Muscle layer of duodenum (tissue), 2 donors: ENCODE measurements around the gene ADAMTS12.

Source experiments
- H3K27ac ChIP-seq: one replicate; pipeline ENCODE4 v1.7.0; 2013; ENCODE audit warnings: mild to moderate bottlenecking, low read length
- H3K27me3 ChIP-seq: one replicate; pipeline ENCODE4 v1.7.0; 2013; ENCODE audit warnings: low read depth, mild to moderate bottlenecking, control low read depth, low read length
- H3K36me3 ChIP-seq, 2 donors: one replicate each; pipeline ENCODE4 v1.7.0; 2013; ENCODE audit warnings: low read length in 2 of 2, control low read depth in 1 of 2, mild to moderate bottlenecking in 1 of 2; ENCODE audit not compliant: insufficient read depth in 2 of 2, control insufficient read depth in 1 of 2
- H3K4me1 ChIP-seq, 2 donors: one replicate each; pipeline ENCODE4 v1.7.0; 2013; ENCODE audit warnings: low read length in 2 of 2, mild to moderate bottlenecking in 2 of 2, control low read depth in 1 of 2, moderate library complexity in 1 of 2; ENCODE audit not compliant: insufficient read depth in 2 of 2, control insufficient read depth in 1 of 2
- H3K4me3 ChIP-seq, 2 donors: one replicate each; pipeline ENCODE4 v1.7.0; 2013; ENCODE audit warnings: low read length in 2 of 2, low read depth in 1 of 2, mild to moderate bottlenecking in 1 of 2
- H3K9me3 ChIP-seq, 2 donors: one replicate each; pipeline ENCODE4 v1.7.0; 2013; ENCODE audit warnings: low read length in 2 of 2, control low read depth in 1 of 2, mild to moderate bottlenecking in 1 of 2; ENCODE audit not compliant: control insufficient read depth in 1 of 2
- donor health status: healthy.

Gene ADAMTS12

DNA sequence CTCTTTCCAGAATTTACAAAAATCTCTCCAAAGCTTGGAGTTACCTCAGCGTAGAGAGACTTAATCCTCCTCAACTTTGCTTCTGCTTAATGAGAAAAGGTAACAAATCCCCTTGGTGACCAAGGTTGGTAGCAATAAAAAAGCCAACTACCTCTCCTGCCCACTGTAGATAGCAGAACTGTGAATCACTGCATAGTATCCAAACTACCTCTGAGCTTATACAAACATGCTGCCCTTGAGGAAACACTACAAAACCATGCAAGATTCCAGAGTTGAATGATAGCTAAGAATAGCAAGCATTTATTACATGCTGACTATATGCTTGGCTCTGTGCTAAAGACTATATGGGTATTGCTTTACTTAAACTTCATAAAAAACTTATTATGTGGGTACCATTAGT is 2.8 kb upstream of the ADAMTS12 start:
- peaks cover 6 to 25% of the 10 kb centered on the region in 2 donors for H3K4me1 ChIP-seq
- no peaks in the 10 kb centered on the region for H3K36me3 ChIP-seq
- H3K27ac ChIP-seq: no peak overlapping the region
- H3K9me3 ChIP-seq: no peaks in the 10 kb centered on the region
- H3K27me3 ChIP-seq: no peaks in the 10 kb centered on the region
- no peak overlapping the region for H3K4me3 ChIP-seq

DNA sequence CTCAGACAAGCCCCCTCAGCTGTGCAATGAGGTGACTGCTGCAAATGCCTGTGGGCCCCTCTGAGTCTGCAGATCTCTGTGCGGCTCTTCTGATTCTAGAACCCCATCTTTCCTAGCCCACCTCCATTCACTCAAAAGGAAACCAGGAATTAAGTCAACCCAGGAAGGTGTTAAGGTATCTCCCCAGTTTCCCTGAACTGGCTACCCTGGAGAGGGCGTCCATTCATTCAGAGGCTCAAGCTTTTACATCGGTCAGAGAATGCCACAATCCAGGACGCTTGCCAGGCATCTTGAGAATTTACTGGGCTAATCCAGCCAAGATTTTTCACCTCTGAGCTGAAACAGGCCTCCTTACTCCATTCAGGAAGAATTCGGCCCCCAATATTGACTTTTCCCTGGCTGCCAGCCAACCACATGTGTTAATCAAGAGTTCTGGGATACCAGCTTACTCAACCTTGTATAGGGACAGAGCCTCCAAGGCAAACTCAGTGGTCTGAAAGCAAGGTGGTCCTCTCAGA is 889 bp upstream of the ADAMTS12 start:
- H3K27me3 ChIP-seq: no peaks in the 10 kb centered on the region
- peaks cover 6 to 25% of the 10 kb centered on the region in 2 donors for H3K4me1 ChIP-seq
- H3K4me3 ChIP-seq: peak overlapping the region; percentile 43 to 63
- H3K27ac ChIP-seq: peak overlapping the region; percentile 70
- H3K36me3 ChIP-seq: no peaks in the 10 kb centered on the region
- H3K9me3 ChIP-seq: no peaks in the 10 kb centered on the region

DNA sequence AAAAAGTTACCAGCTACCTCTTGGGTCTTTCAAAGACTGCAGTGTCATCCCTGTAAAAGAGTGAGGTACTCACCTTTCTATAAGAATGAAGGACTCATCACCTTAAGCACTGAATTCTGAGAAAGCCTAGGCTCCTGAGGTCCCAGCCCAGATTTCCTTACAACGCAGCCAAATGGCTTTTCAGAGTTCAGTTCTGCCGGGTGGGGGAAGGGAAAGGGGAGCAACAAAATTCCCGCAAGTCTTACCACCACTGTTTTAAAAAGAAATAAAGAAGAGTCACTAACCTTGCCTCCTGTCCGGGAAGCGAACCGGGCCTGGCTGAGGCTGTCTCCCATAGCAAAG is 373 bp downstream of the ADAMTS12 start:
- H3K9me3 ChIP-seq: no peaks in the 10 kb centered on the region
- peaks cover 6 to 25% of the 10 kb centered on the region in 2 donors for H3K4me1 ChIP-seq
- no peaks in the 10 kb centered on the region for H3K27me3 ChIP-seq
- peak overlapping the region; percentile 67 for H3K27ac ChIP-seq
- no peaks in the 10 kb centered on the region for H3K36me3 ChIP-seq
- peak overlapping the region; percentile 50 to 63 for H3K4me3 ChIP-seq

DNA sequence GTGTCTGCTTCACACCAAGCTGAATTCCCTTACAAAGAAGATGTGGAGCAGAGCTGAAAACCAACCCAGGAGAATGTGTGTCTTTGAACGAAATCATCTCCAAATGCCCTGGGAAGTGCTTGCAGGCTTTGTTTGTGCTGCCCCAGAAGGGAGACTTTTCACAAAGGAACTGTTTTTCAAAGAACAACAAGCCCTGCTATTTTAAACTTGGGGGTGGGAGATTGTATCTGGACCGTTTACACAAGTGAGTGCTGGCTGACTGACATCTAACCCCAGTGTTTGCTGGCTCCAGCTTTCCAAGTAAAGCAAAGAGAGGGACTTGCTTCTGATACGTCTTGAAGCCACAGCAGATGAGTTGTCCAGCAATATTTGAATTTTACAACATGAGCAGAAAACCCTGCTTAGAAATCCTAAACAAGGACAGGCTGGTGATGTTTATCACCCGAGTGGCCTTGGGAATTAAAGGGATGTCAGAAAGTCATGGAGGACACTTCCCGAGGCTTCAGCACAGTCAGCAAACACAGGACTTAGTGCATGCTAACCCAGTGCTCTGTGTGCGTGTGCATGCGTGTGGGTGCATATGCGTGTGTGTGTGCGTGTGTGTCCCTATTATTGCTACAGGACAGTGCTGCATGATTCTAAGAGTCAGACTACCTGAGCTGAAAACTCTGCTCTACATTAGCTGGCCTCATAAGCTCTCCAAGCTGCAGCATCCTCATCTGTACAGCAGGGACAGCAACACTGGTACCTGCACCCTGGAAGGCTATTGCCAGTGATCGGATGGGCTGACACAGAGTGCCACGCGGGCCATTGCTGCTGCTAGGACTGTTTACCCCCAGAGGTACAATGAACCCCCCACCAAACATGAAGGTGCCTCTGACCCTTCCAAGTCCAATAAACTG is 1.4 kb downstream of the ADAMTS12 start:
- peak overlapping the region; percentile 50 to 63 for H3K4me3 ChIP-seq
- H3K27ac ChIP-seq: peak overlapping the region; percentile 67
- no peaks in the 10 kb centered on the region for H3K9me3 ChIP-seq
- H3K36me3 ChIP-seq: no peaks in the 10 kb centered on the region
- no peaks in the 10 kb centered on the region for H3K27me3 ChIP-seq
- peaks cover 6 to 32% of the 10 kb centered on the region in 2 donors for H3K4me1 ChIP-seq

DNA sequence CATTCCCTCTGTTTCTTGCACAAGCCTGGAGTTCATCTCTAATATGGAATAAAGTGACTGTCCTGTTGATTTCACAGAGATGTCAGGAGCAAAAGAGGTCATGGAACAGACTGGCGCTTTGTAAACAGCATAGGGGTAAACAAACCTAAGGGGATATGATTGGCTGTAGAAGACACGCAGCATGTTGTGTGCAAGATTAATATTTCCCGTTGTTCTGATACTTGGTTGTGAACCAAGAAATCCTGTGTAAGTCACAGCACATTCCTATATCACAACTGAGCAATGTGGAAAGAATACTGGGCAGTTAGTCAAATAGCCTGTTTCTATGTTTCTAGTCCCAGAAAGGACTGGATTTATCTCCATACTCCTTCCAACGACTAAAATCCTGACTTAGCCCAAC is 3.2 kb downstream of the ADAMTS12 start:
- Histone ChIP-seq H3K4me1 (peaks cover 6 to 32% of the 10 kb centered on the region in 2 donors), H3K27ac (no peak overlapping the region), H3K9me3 (no peaks in the 10 kb centered on the region)

DNA sequence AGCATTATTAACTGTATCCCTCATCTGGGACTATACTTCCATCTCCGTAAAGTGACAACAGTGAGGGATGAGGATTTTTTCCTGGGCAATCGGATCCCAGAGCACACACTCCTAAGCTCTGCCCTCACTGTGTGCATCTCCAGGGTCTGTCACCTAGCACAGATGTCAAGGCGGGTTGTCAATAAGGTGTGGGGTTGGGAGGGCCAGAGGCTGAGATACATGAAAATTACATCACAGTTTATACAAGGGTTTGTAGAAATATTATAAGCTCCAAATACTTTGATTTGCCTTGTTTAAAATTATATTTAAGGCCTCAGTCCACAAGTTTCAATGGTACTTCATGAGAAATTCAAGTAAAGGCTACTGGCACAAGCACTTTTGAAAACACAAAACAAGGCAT is 4.5 kb downstream of the ADAMTS12 start:
- Histone ChIP-seq H3K27ac (no peak overlapping the region), H3K9me3 (no peaks in the 10 kb centered on the region), H3K27me3 (no peaks in the 10 kb centered on the region), H3K4me1 (peaks cover 6 to 23% of the 10 kb centered on the region in 2 donors), H3K4me3 (no peak overlapping the region), H3K36me3 (no peaks in the 10 kb centered on the region)

More for the DNA sequence above, 3.2 kb downstream of the ADAMTS12 start:
- no peaks in the 10 kb centered on the region for H3K36me3 ChIP-seq
- no peak overlapping the region for H3K4me3 ChIP-seq
- H3K27me3 ChIP-seq: no peaks in the 10 kb centered on the region

DNA sequence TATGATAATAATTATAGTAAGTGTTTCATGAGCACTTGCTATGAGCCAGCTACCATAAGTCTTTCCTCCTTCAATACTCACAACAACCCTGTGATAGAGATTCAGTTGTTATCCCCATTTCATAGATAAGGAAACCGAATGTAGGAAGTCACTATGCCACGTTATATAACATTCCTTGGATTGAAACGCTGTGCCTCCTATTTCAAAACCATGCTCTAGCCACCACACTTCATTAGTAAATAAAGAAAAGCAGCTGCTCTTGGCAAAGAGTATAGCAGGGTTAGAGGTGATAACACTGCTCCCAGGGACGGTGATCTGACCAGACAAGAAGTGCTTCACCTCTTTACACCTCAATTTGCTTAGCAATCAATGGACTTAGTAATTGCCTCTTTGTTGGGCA is 5.5 kb downstream of the ADAMTS12 start:
- Histone ChIP-seq H3K27ac (no peak overlapping the region), H3K9me3 (no peaks in the 10 kb centered on the region), H3K27me3 (no peaks in the 10 kb centered on the region), H3K4me1 (peaks cover 6 to 22% of the 10 kb centered on the region in 2 donors), H3K36me3 (no peaks in the 10 kb centered on the region), H3K4me3 (no peak overlapping the region)

DNA sequence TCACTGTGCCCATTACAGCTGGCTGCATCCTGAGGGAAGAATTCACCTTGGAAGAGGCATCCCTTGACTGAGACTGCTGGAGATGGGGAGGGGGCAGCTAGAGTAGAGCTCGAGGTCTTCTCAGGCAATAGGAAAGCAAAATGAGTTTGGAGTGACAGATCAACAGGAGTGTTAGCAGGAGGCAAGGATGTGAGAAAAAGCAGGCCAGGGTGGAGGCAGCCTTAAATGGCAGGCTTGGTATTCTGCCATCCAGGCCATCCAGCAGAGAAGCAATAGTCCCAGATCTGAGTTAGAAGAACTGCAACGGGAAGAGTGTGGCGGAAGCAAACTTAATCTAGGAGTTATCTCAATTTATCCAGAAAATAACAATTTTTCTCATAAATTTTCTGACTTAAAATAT is 6.1 kb downstream of the ADAMTS12 start:
- Histone ChIP-seq H3K27me3 (no peaks in the 10 kb centered on the region), H3K4me3 (no peak overlapping the region)

DNA sequence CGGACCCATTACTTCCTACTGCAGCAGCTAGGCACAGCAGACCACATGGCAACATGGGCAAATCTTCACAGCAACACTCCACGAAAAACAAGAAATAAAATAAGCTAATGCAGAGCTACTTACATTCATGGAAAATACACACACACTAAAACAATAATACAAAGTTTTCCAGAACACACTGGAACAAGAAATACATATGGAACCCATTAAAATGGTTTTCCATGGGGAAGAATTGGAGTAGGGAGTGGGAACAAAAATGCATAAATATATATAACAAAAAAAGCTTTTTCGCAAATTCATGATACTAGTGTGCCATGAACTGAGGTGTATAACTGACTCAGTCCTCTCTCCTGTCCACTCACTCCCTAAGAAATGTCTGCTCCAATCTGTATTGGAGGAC is 8.3 kb downstream of the ADAMTS12 start:
- Histone ChIP-seq H3K27me3 (no peaks in the 10 kb centered on the region), H3K4me3 (no peak overlapping the region), H3K36me3 (no peaks in the 10 kb centered on the region), H3K9me3 (no peaks in the 10 kb centered on the region), H3K27ac (no peak overlapping the region), H3K4me1 (peaks cover 0 to 7% of the 10 kb centered on the region in 2 donors)

More for the DNA sequence above, 6.1 kb downstream of the ADAMTS12 start:
- Histone ChIP-seq H3K9me3 (no peaks in the 10 kb centered on the region), H3K36me3 (no peaks in the 10 kb centered on the region), H3K27ac (no peak overlapping the region), H3K4me1 (peaks cover 2 to 16% of the 10 kb centered on the region in 2 donors)

DNA sequence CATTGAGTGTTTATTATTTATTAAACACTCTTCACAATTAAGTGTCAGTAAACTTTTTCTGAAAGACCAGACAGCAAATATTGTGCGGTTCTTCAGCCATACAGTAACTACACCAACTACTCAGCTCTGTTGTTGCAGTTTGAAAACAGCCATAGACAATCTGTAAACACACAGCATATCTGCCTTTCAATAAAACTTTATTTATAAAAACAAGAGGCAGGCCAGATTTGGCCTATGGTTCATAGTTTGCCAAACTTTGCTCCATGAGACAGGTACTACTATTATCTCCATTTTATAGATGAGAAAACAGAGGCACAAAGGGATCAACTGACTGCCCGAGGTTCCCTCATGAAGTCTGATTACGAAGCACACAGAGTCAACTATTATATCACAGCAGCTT is 11.5 kb downstream of the ADAMTS12 start:
- Histone ChIP-seq H3K9me3 (no peaks in the 10 kb centered on the region), H3K36me3 (no peaks in the 10 kb centered on the region), H3K27me3 (no peaks in the 10 kb centered on the region), H3K4me1 (no peaks in the 10 kb centered on the region), H3K27ac (no peak overlapping the region), H3K4me3 (no peak overlapping the region)

DNA sequence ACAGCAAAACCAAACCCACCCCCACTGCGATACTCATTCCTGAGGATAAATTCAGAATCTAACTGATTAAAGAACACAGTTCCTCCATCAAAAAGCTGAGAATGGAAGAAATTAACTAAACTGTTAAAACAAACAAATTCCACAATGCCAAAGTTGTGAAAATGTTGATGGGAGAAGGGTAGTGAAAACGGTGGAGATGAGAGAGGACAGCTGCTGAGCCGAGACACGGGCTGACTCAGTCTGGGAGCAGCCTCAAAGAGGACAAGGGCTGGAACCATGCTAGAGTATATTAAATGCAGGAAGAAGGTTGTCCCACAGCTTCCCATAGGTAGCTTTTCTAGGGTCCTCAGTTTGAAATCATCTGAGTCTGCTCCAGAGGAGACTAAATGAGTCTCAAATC is 14.3 kb downstream of the ADAMTS12 start:
- Histone ChIP-seq H3K27ac (no peak overlapping the region), H3K27me3 (no peaks in the 10 kb centered on the region), H3K4me3 (no peak overlapping the region), H3K9me3 (peaks cover 0 to 5% of the 10 kb centered on the region in 2 donors), H3K4me1 (no peaks in the 10 kb centered on the region), H3K36me3 (no peaks in the 10 kb centered on the region)
